K562 (cell line): Measurements from ENCODE around the gene NECTIN4. TPM values are rescaled to one million over a fixed set of nuclear protein-coding genes. Genes with fewer than 3 reads are reported as not detected.

Source experiments
- ATF7 ChIP-seq: fragments of 450-650 bp; IDR thresholded peaks from 2 replicates; pipeline ENCODE4 v1.7.1; 2014; ENCODE audit warnings: mild to moderate bottlenecking, moderate library complexity
- GTF2F1 ChIP-seq: IDR thresholded peaks from 2 replicates; pipeline ENCODE4 v1.6.1; 2011; ENCODE audit warnings: low read depth, low read length, improper control_type of control experiment
- HIVEP1 ChIP-seq: fragments of 250-450 bp; sonication (Bioruptor Pico); IDR thresholded peaks from 2 replicates; pipeline ENCODE4 v1.4.0; 2020; ENCODE audit warnings: mild to moderate bottlenecking
- LCOR ChIP-seq: sonication (generic); formaldehyde crosslinking; IDR thresholded peaks from 2 replicates; pipeline ENCODE4 v1.8.0; 2022; ENCODE audit warnings: mild to moderate bottlenecking, missing genetic modification reagents
- NFXL1 ChIP-seq: fragments of 450-650 bp; formaldehyde crosslinking; IDR thresholded peaks from 2 replicates; pipeline ENCODE4 v1.4.0; 2021; ENCODE audit warnings: mild to moderate bottlenecking
- PHF20 ChIP-seq: fragments of 450-650 bp; IDR thresholded peaks from 2 replicates; pipeline ENCODE4 v1.6.1; 2018; ENCODE audit not compliant: partially characterized antibody
- POU5F1 ChIP-seq: fragments of 150-350 bp; IDR thresholded peaks from 2 replicates; pipeline ENCODE4 v1.6.1; 2014; ENCODE audit warnings: borderline replicate concordance, low read length, low read depth, mild to moderate bottlenecking; ENCODE audit not compliant: partially characterized antibody
- PTRF ChIP-seq: fragments of 450-650 bp; IDR thresholded peaks from 2 replicates; pipeline ENCODE4 v1.6.1; 2016; ENCODE audit warnings: mild to moderate bottlenecking, missing genetic modification characterization, missing compliant biosample characterization
- RB1 ChIP-seq: fragments of 450-650 bp; IDR thresholded peaks from 2 replicates; pipeline ENCODE4 v1.6.1; 2017; ENCODE audit warnings: low read depth, mild to moderate bottlenecking
- RBM39 ChIP-seq: fragments of 200-400 bp; formaldehyde crosslinking; optimal IDR thresholded peaks from 2 replicates; pipeline ENCODE3; 2018; ENCODE audit warnings: low read depth, low read length
- RFX1 ChIP-seq: fragments of 450-650 bp; IDR thresholded peaks from 2 replicates; pipeline ENCODE4 v1.6.1; 2016; ENCODE audit warnings: mild to moderate bottlenecking, moderate library complexity
- STAT5A ChIP-seq: IDR thresholded peaks from 2 replicates; pipeline ENCODE4 v1.6.1; 2012; ENCODE audit warnings: low read length, inconsistent platforms, borderline replicate concordance
- TAL1 ChIP-seq: fragments of 450-650 bp; IDR thresholded peaks from 2 replicates; pipeline ENCODE4 v1.6.1; 2016; ENCODE audit warnings: mild to moderate bottlenecking
- TEAD2 ChIP-seq: fragments of 450-650 bp; IDR thresholded peaks from 2 replicates; pipeline ENCODE4 v1.6.1; 2016; ENCODE audit warnings: missing genetic modification characterization, control low read depth, missing compliant biosample characterization
- THRB ChIP-seq: fragments of 450-650 bp; formaldehyde crosslinking; conservative IDR thresholded peaks from 2 replicates; pipeline ENCODE4 v1.4.0; 2022; ENCODE audit warnings: mild to moderate bottlenecking, missing genetic modification characterization
- TSHZ1 ChIP-seq: fragments of 250-450 bp; sonication (Bioruptor Pico); IDR thresholded peaks from 2 replicates; pipeline ENCODE4 v1.4.0; 2020; ENCODE audit warnings: mild to moderate bottlenecking, moderate library complexity
- U2AF1 ChIP-seq: fragments of 200-400 bp; formaldehyde crosslinking; optimal IDR thresholded peaks from 2 replicates; pipeline ENCODE3; 2017; ENCODE audit warnings: mild to moderate bottlenecking, low read depth, low read length, moderate library complexity
- ZNF263 ChIP-seq: sonication (generic); formaldehyde crosslinking; IDR thresholded peaks from 2 replicates; pipeline ENCODE4 v1.8.0; 2022; ENCODE audit warnings: mild to moderate bottlenecking, missing genetic modification reagents, borderline replicate concordance
- ZNF324 ChIP-seq: fragments of 250-450 bp; sonication (Bioruptor Pico); IDR thresholded peaks from 2 replicates; pipeline ENCODE4 v1.4.0; 2020; ENCODE audit warnings: mild to moderate bottlenecking
- ZNF436 ChIP-seq: fragments of 250-450, 450-650 bp; sonication (Bioruptor Pico); formaldehyde crosslinking; IDR thresholded peaks from 2 replicates; pipeline ENCODE4 v1.7.0; 2020; ENCODE audit warnings: mild to moderate bottlenecking
- polyA plus RNA-seq, 8 experiments: library from polyadenylated mRNA; depleted of rRNA in 4 of 8; stranded (reverse) in 5 of 8; unstranded in 3 of 8; fragments of >200 nt; fragmentation: Nextera tagmentation in 2 of 8; fragmentation: Illumina TruSeq in 1 of 8; extraction: Ambion mirVana in 2 of 8; extraction: Trizol in 1 of 8; gene quantifications; 2 replicates each; pipeline versions ENCODE4 v1.2.1 to v1.2.3, GENCODE V29; 2011 to 2014; ENCODE audit warnings: inconsistent platforms in 1 of 8, missing spikeins in 1 of 8
- total RNA-seq, 7 experiments: library from RNA; depleted of rRNA in 6 of 7; stranded (reverse); fragments of >200 nt in 6 of 7; fragmentation: Illumina TruSeq in 2 of 7; extraction: Trizol in 2 of 7; gene quantifications; 2 replicates each; pipeline versions ENCODE4 v1.2.1 to v1.2.3, GENCODE V29; 2011 to 2021; ENCODE audit warnings: low replicate concordance in 1 of 7
- TF ChIP-seq, protein P1 (sequence below): fragments of 450-650 bp; conservative IDR thresholded peaks from 2 replicates; pipeline ENCODE4 v1.6.1; 2016; ENCODE audit warnings: missing genetic modification characterization, low read depth, mild to moderate bottlenecking, missing compliant biosample characterization, moderate library complexity

Gene NECTIN4
- total and polyA plus RNA-seq, 9 of the 15 experiments (the other 6 are each of a cell fraction or from before 2014, with no cell fraction given) = 0.01 to 0.09 TPM; not detected in 7

DNA sequence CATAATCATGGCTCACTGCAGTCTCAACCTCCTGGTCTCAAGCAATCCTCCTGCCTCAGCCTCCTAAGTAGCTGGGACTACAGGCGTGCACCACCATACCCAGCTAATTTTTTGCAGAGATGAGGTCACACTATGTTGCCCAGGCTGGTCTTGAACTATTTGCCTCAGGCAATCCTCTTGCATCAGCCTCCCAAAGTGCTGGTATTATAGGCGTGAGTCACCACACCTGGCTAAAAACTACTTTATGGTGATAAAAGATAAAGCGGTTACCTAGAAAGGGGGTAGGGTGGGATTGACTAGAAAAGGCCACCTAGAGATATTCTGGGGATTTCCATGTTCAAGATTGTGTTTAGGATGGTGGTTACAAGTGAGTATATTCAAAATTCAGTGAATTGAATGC, 55.6 kb downstream of the NECTIN4 start (continued):
- TF ChIP-seq, protein P1, sequence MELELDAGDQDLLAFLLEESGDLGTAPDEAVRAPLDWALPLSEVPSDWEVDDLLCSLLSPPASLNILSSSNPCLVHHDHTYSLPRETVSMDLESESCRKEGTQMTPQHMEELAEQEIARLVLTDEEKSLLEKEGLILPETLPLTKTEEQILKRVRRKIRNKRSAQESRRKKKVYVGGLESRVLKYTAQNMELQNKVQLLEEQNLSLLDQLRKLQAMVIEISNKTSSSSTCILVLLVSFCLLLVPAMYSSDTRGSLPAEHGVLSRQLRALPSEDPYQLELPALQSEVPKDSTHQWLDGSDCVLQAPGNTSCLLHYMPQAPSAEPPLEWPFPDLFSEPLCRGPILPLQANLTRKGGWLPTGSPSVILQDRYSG (tag) = no peak
- TF ChIP-seq RB1 = no peak
- peak; percentile 45 for TF ChIP-seq TAL1
- TF ChIP-seq TSHZ1 (CRISPR knock-in tag) = no peak
- TF ChIP-seq ZNF324 (CRISPR knock-in tag) = no peak
- peak; percentile 35; the same call in 1 of the 2 replicates for TF ChIP-seq STAT5A
- no peak for TF ChIP-seq GTF2F1
- TF ChIP-seq U2AF1 = no peak
- TF ChIP-seq LCOR (CRISPR knock-in tag) = no peak
- TF ChIP-seq POU5F1 = no peak
- TF ChIP-seq NFXL1 (CRISPR knock-in tag) = no peak
- no peak for TF ChIP-seq ZNF436 (CRISPR knock-in tag)
- no peak for TF ChIP-seq RFX1
- peak; percentile 46; the same call in 1 of the 2 replicates for TF ChIP-seq ATF7
- no peak for TF ChIP-seq RBM39
- no peak for TF ChIP-seq HIVEP1 (CRISPR knock-in tag)
- no peak for TF ChIP-seq ZNF263 (CRISPR knock-in tag)
- no peak for TF ChIP-seq PHF20
- no peak for TF ChIP-seq PTRF (tag)
- TF ChIP-seq THRB (CRISPR knock-in tag) = no peak
- no peak for TF ChIP-seq TEAD2
